ENCODE measurements around the gene CACNA1C. TPM values are rescaled to one million over a fixed set of nuclear protein-coding genes. Genes with fewer than 3 reads are reported as not detected.

The CACNA1C gene
- total RNA-seq, 4 donors from 2014 or later: 5.2 to 12.9 (median 6.3) TPM

- 17 to 20% methylated on average over 6 of the region's 6 CpGs for WGBS, 2 donors
- Histone ChIP-seq H3K27ac (peak overlapping the region in 2 of 4 donors; percentile 36 to 64), H3K27me3 (no peaks in the 10 kb centered on the region), H3K9me3 (no peaks in the 10 kb centered on the region), H3K4me1 (peaks cover 0 to 15% (median 3%) of the 10 kb centered on the region in 4 donors), H3K36me3 (no peaks in the 10 kb centered on the region), H3K4me3 (no peak overlapping the region)
- DNase-seq (ENCODE audit: low spot score in 2 of 2): peak in 1 of 2 donors; percentile 22
- TF ChIP-seq EP300 (IDR thresholded peaks at IDR 0.05) (no peak), CTCF (IDR thresholded peaks at IDR 0.05) (no peak), POLR2A (IDR thresholded peaks at IDR 0.05) (no peak)
Measured at GRCh38 chr12:2640709-2641108, 587.9 kb downstream of the CACNA1C start.

GRCh38 chr12:2641207-2641606 is 588.4 kb downstream of the CACNA1C start:
- peaks cover 0 to 15% (median 3%) of the 10 kb centered on the region in 4 donors for H3K4me1 ChIP-seq
- peak overlapping the region in 2 of 4 donors; percentile 36 to 64 for H3K27ac ChIP-seq
- H3K9me3 ChIP-seq: no peaks in the 10 kb centered on the region
- no peaks in the 10 kb centered on the region for H3K27me3 ChIP-seq
- no peaks in the 10 kb centered on the region for H3K36me3 ChIP-seq
- no peak for TF ChIP-seq CTCF (IDR thresholded peaks at IDR 0.05)
- TF ChIP-seq EP300 (IDR thresholded peaks at IDR 0.05): no peak
- TF ChIP-seq POLR2A (IDR thresholded peaks at IDR 0.05): no peak
- DNase-seq (ENCODE audit: low spot score in 2 of 2): peak in 1 of 2 donors; percentile 17
- 57 to 59% methylated on average over 6 of the region's 6 CpGs for WGBS, 2 donors
- no peak overlapping the region for H3K4me3 ChIP-seq

- TF ChIP-seq EP300 (IDR thresholded peaks at IDR 0.05): no peak
- TF ChIP-seq CTCF (IDR thresholded peaks at IDR 0.05): no peak
- no peak for TF ChIP-seq POLR2A (IDR thresholded peaks at IDR 0.05)
- peaks cover 0 to 15% (median 3%) of the 10 kb centered on the region in 4 donors for H3K4me1 ChIP-seq
- 67 to 74% methylated on average over 6 of the region's 6 CpGs for WGBS, 2 donors
- H3K9me3 ChIP-seq: no peaks in the 10 kb centered on the region
- no peak overlapping the region for H3K27ac ChIP-seq
- no peaks in the 10 kb centered on the region for H3K36me3 ChIP-seq
- no peak for DNase-seq (ENCODE audit: low spot score in 2 of 2)
- H3K4me3 ChIP-seq: no peak overlapping the region
- H3K27me3 ChIP-seq: no peaks in the 10 kb centered on the region
Measured at GRCh38 chr12:2641761-2642160, 589.0 kb downstream of the CACNA1C start.

- H3K36me3 ChIP-seq: no peaks in the 10 kb centered on the region
- no peak overlapping the region for H3K4me3 ChIP-seq
- no peak for DNase-seq (ENCODE audit: low spot score in 2 of 2)
- WGBS, 2 donors: 61 to 69% methylated on average over 10 of the region's 10 CpGs
- TF ChIP-seq EP300 (IDR thresholded peaks at IDR 0.05) (no peak), POLR2A (IDR thresholded peaks at IDR 0.05) (no peak), CTCF (IDR thresholded peaks at IDR 0.05) (no peak)
- no peak overlapping the region for H3K27ac ChIP-seq
- H3K9me3 ChIP-seq: no peaks in the 10 kb centered on the region
- peaks cover 0 to 15% (median 3%) of the 10 kb centered on the region in 4 donors for H3K4me1 ChIP-seq
- no peaks in the 10 kb centered on the region for H3K27me3 ChIP-seq
Measured at GRCh38 chr12:2642176-2642892, 589.5 kb downstream of the CACNA1C start.

- no peak overlapping the region for H3K4me3 ChIP-seq
- H3K27ac ChIP-seq: no peak overlapping the region
- H3K27me3 ChIP-seq: no peaks in the 10 kb centered on the region
- H3K4me1 ChIP-seq: peaks cover 0 to 15% (median 3%) of the 10 kb centered on the region in 4 donors
- no peaks in the 10 kb centered on the region for H3K36me3 ChIP-seq
- no peak for DNase-seq (ENCODE audit: low spot score in 2 of 2)
- no peaks in the 10 kb centered on the region for H3K9me3 ChIP-seq
- WGBS, 2 donors: 75 to 92% methylated on average over 7 of the region's 7 CpGs
- TF ChIP-seq POLR2A (IDR thresholded peaks at IDR 0.05) (no peak), CTCF (IDR thresholded peaks at IDR 0.05) (no peak), EP300 (IDR thresholded peaks at IDR 0.05) (no peak)
Measured at GRCh38 chr12:2642896-2643425, 590.2 kb downstream of the CACNA1C start.

All from tibial nerve (tissue), 4 donors.